ENCODE measurements around the gene RAB7A. TPM values are rescaled to one million over a fixed set of nuclear protein-coding genes. Genes with fewer than 3 reads are reported as not detected.
A peak's percentile ranks its signal among the peaks of the same experiment; 100 is the strongest.

Gene RAB7A
- total RNA-seq, 1 donor from 2014 or later: 306 TPM

DNA sequence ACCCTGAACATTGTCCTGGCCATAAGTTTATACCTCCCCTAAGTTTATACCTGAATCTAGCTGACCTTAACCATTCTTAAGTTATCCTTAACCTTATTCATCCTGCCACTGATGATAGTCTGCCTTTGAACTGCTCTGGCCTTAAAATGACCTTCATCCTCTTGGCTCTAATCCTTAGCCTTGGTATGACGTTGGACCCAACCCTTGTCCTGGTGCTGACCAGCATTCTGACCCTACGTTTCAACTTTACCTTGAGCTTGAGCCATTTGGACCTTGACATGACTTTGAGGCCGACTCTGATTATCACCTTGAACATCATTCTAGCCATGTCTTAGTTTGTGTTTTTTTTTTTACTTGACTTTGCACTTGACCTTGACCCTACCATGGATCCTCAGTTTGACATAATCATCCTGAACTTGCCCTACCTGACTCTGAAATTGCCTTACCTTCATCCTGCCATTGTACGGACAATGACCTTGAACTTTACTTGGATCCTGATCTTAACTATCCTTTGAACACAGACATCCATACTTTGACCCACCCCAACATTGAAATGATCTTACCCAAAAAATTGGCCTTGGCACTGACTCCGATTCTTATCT, 92.3 kb downstream of the RAB7A start:
- Histone ChIP-seq H3K4me3 (no peak overlapping the region), H3K36me3 (peaks cover 31% of the 10 kb centered on the region), H3K4me1 (peaks cover 15% of the 10 kb centered on the region), H3K9me3 (no peaks in the 10 kb centered on the region), H3K27me3 (no peaks in the 10 kb centered on the region), H3K27ac (no peak overlapping the region)
- TF ChIP-seq, protein P1, sequence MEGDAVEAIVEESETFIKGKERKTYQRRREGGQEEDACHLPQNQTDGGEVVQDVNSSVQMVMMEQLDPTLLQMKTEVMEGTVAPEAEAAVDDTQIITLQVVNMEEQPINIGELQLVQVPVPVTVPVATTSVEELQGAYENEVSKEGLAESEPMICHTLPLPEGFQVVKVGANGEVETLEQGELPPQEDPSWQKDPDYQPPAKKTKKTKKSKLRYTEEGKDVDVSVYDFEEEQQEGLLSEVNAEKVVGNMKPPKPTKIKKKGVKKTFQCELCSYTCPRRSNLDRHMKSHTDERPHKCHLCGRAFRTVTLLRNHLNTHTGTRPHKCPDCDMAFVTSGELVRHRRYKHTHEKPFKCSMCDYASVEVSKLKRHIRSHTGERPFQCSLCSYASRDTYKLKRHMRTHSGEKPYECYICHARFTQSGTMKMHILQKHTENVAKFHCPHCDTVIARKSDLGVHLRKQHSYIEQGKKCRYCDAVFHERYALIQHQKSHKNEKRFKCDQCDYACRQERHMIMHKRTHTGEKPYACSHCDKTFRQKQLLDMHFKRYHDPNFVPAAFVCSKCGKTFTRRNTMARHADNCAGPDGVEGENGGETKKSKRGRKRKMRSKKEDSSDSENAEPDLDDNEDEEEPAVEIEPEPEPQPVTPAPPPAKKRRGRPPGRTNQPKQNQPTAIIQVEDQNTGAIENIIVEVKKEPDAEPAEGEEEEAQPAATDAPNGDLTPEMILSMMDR (IDR thresholded peaks at IDR 0.05): no peak
- no peak for ATAC-seq
- intact Hi-C loops (cut with DNase I): no loop called here
- DNase-seq: no peak

DNA sequence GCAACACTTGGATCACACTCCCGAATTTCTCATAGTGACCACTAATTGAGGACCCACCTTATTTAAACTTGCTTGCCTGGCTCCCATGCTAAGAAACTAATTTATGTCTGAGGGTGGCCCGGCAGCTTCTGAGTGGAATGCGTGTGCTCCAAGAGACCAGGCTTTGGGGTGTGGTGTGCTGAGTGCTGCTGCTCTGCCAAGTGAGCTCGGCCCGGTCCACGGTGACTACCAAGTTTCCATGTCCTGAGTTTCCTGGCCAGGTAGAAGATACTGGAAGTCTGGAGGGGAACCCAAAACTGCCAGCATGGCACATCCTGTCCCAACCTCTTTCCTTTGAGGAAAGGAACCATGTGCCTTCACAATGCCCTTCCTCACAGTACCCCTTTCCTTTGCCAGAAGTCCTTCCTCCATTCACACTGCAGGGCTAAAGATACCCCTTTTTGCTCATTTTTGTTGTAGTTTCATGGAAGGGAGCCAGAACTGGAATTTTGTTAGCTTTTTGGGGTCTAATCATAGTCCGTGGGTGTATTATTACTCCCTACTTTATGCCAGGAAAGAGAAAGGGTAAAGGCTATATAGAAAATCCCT, 94.4 kb downstream of the RAB7A start:
- Histone ChIP-seq H3K9me3 (no peaks in the 10 kb centered on the region), H3K27ac (no peak overlapping the region), H3K4me1 (peaks cover 3% of the 10 kb centered on the region), H3K4me3 (no peak overlapping the region), H3K36me3 (peaks cover 13% of the 10 kb centered on the region), H3K27me3 (no peaks in the 10 kb centered on the region)
- ATAC-seq (peak; percentile 15), DNase-seq (no peak)
- TF ChIP-seq, protein P1 (IDR thresholded peaks at IDR 0.05): no peak
- intact Hi-C loops (cut with DNase I): no loop called here

DNA sequence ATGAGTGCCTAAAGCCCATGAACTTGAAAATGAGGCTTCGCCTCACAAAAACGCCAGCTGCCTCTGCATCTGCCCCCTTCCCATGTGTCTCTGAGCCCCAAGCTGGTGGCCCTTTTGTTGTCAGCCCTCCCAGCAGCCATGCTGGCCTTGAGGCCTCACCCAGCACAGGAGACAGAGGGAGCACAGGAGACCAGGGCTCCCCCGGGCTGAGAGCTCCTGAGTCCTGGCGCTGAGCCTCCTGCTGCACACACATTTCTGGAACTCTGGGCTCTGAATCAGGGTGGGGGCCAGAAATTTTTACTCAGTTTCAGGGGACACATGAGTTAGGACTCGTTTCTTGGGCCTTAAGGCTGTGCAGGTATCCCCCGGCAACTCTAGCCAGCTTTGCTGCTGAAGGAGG, 97.0 kb downstream of the RAB7A start:
- intact Hi-C loops (cut with DNase I): no loop called here
- peak; percentile 11 for ATAC-seq

DNA sequence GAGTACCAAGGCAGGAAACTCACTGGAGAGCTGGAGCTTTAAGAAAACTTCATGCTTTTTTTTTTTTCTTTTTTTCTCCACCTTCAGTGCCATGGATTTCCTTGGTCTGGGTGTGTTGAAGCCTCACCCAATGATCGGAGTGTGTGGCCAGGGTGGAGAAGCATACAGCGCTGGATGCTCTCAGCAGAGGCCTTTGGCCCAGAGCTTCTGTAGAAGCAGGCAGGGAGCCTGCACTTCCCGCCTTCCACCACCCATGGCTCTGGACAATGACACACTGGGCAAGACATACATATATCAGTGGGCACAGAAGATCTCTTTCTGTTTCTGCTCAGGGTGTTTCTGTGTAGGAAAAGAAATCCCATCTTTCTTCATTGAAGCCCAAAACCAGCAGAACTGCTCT, 97.6 kb downstream of the RAB7A start:
- no peak overlapping the region for H3K27ac ChIP-seq
- no peaks in the 10 kb centered on the region for H3K36me3 ChIP-seq
- no peaks in the 10 kb centered on the region for H3K27me3 ChIP-seq
- no peaks in the 10 kb centered on the region for H3K4me1 ChIP-seq
- no peaks in the 10 kb centered on the region for H3K9me3 ChIP-seq
- ATAC-seq (peak; percentile 27), DNase-seq (no peak)
- no peak overlapping the region for H3K4me3 ChIP-seq
- TF ChIP-seq, protein P1 (IDR thresholded peaks at IDR 0.05): no peak
- intact Hi-C loops (cut with DNase I): no loop called here

More for the DNA sequence above, 97.0 kb downstream of the RAB7A start:
- TF ChIP-seq, protein P1 (IDR thresholded peaks at IDR 0.05): no peak
- no peaks in the 10 kb centered on the region for H3K36me3 ChIP-seq
- no peak overlapping the region for H3K4me3 ChIP-seq
- H3K4me1 ChIP-seq: no peaks in the 10 kb centered on the region
- H3K9me3 ChIP-seq: no peaks in the 10 kb centered on the region
- no peak overlapping the region for H3K27ac ChIP-seq
- no peaks in the 10 kb centered on the region for H3K27me3 ChIP-seq
- no peak for DNase-seq

DNA sequence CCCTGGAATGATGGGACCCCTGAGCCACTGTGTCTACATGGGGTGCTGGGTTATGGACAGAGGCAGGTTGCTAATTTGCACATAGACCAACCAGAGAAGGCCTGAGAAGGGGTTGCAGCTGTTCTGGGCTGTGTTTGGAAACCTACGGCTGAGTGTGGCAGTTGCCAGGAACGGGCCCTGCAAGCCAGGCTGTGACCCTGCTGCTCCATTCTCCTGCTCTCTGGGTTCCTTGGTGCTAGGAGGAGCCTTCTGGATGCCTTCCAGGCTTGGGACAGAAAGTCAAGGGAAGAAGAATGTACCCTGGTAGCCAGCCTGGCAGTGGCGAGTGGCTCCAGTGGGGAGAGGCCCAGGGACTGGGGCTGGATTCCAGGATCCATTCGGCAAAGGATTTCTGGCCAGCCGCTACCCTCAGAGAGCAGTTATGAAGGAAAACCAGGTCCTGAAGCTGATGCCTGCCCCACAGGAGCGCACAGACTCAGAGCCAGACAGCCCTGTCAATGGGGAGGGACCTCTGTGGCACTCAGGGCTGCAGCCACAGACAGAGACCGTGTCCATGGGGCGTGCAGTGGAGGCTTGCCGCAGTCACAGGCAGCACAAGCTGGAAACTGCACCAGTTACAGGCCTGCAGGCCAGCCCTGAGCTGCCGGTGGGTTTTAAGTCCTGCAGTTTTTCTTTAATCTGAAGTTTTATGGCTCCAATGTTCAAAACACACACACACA, 98.3 kb downstream of the RAB7A start:
- no peaks in the 10 kb centered on the region for H3K36me3 ChIP-seq
- no peak overlapping the region for H3K4me3 ChIP-seq
- no peaks in the 10 kb centered on the region for H3K9me3 ChIP-seq
- TF ChIP-seq, protein P1 (IDR thresholded peaks at IDR 0.05): no peak
- H3K27ac ChIP-seq: no peak overlapping the region
- DNase-seq: no peak
- ATAC-seq: peak; percentile 43
- no peaks in the 10 kb centered on the region for H3K27me3 ChIP-seq
- no peaks in the 10 kb centered on the region for H3K4me1 ChIP-seq
- intact Hi-C loops (cut with DNase I): no loop called here
